Osteoblast (primary cell): ENCODE results near the gene SAPCD1. TPM values are rescaled to one million over a fixed set of nuclear protein-coding genes. Genes with fewer than 3 reads are reported as not detected.

Experiments
- DNase-seq: peaks from one replicate; pipeline ENCODE4 v3.0.0; 2011; ENCODE audit warnings: low spot score, mixed read lengths; ENCODE audit not compliant: insufficient read length; ENCODE audit errors: missing footprints
- H2AFZ ChIP-seq: 2 replicates; pipeline ENCODE4 v1.6.0; 2011; ENCODE audit warnings: mild to moderate bottlenecking, low read length
- H3K27ac ChIP-seq: 2 replicates; pipeline ENCODE4 v1.5.1; 2011; ENCODE audit warnings: mild to moderate bottlenecking, low read depth, low read length, moderate library complexity
- H3K27me3 ChIP-seq: 2 replicates; pipeline ENCODE4 v1.6.0; 2012; ENCODE audit warnings: mild to moderate bottlenecking, control low read depth, inconsistent platforms, low read length, moderate library complexity; ENCODE audit not compliant: insufficient read depth
- H3K36me3 ChIP-seq: 2 replicates; pipeline ENCODE4 v1.5.1; 2011; ENCODE audit warnings: mild to moderate bottlenecking, low read length, control low read depth, moderate library complexity; ENCODE audit not compliant: insufficient read depth
- H3K4me1 ChIP-seq: 2 replicates; pipeline ENCODE4 v1.5.1; 2011; ENCODE audit warnings: mild to moderate bottlenecking, low read length, control low read depth, moderate library complexity; ENCODE audit not compliant: insufficient read depth
- H3K4me2 ChIP-seq: 2 replicates; pipeline ENCODE4 v1.6.0; 2011; ENCODE audit warnings: mild to moderate bottlenecking, low read length; ENCODE audit not compliant: insufficient read depth
- H3K4me3 ChIP-seq: fragments of 200-600 bp; sonication (generic); 3 replicates; pipeline ENCODE4 v1.5.1; 2012; ENCODE audit warnings: mild to moderate bottlenecking, low read length, inconsistent platforms; ENCODE audit not compliant: insufficient read depth
- H3K79me2 ChIP-seq: 2 replicates; pipeline ENCODE4 v1.6.0; 2012; ENCODE audit warnings: mild to moderate bottlenecking, low read length, control low read depth, inconsistent platforms; ENCODE audit not compliant: insufficient read depth
- H3K9me3 ChIP-seq: 2 replicates; pipeline ENCODE4 v1.5.1; 2011; ENCODE audit warnings: low read depth, low read length, control low read depth
- H4K20me1 ChIP-seq: 2 replicates; pipeline ENCODE4 v1.6.0; 2012; ENCODE audit warnings: mild to moderate bottlenecking, low read length, control low read depth; ENCODE audit not compliant: insufficient read depth
- total RNA-seq: library from RNA; depleted of rRNA; stranded (reverse); fragments of >200 nt; gene quantifications from 2 replicates; pipeline ENCODE4 v1.2.3, GENCODE V29; 2012
- TF ChIP-seq, protein P1 (sequence below): IDR thresholded peaks from 2 replicates; pipeline ENCODE4 v1.5.1; 2011; ENCODE audit warnings: mild to moderate bottlenecking, low read depth, low read length, moderate library complexity; ENCODE audit errors: extremely low read depth

Gene SAPCD1
- total RNA-seq, 1 donor, result 1.4 TPM

DNA sequence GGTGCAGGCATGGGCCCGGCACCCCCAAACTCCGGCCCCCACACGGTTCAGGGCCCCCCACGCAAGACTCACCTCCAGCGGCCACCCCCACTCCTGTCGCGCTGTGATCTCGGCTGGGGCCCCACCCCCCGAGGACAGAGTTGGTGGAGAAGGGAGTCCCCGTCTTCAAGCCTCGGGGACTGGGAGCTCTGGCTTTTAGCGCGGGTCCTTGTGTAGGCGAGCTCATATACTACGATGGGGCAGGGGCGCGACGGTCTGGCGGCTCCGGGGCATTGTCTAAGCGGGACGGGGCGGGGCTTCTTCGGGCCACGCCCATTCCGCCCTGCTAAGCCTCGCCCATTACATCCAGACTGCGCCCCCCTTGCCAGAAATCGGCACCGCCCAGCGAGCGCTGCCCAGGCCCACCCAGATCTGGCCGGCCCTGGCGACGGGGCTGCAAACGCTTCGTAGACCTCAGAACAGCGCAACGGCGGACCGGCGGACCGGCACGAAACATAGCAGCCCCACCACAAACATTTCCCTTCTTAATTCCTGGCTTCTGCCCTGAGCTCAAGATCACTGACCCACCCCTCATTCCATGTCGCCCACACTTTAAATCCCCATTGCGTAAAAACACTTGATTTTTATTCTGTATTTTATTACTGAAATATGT lies 32.4 kb upstream of the SAPCD1 start:
- Histone ChIP-seq H3K79me2 (peaks cover 34% of the 10 kb centered on the region), H3K27ac (peak overlapping the region; percentile 87), H2AFZ (peak overlapping the region; percentile 65), H3K4me2 (peak overlapping the region; percentile 91), H3K4me1 (peaks cover 27% of the 10 kb centered on the region), H3K9me3 (no peaks in the 10 kb centered on the region), H4K20me1 (peaks cover 28% of the 10 kb centered on the region), H3K27me3 (no peaks in the 10 kb centered on the region), H3K36me3 (peaks cover 56% of the 10 kb centered on the region), H3K4me3 (peak overlapping the region; percentile 92)
- TF ChIP-seq, protein P1, sequence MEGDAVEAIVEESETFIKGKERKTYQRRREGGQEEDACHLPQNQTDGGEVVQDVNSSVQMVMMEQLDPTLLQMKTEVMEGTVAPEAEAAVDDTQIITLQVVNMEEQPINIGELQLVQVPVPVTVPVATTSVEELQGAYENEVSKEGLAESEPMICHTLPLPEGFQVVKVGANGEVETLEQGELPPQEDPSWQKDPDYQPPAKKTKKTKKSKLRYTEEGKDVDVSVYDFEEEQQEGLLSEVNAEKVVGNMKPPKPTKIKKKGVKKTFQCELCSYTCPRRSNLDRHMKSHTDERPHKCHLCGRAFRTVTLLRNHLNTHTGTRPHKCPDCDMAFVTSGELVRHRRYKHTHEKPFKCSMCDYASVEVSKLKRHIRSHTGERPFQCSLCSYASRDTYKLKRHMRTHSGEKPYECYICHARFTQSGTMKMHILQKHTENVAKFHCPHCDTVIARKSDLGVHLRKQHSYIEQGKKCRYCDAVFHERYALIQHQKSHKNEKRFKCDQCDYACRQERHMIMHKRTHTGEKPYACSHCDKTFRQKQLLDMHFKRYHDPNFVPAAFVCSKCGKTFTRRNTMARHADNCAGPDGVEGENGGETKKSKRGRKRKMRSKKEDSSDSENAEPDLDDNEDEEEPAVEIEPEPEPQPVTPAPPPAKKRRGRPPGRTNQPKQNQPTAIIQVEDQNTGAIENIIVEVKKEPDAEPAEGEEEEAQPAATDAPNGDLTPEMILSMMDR, result no peak
- DNase-seq, result peak; percentile 97

DNA sequence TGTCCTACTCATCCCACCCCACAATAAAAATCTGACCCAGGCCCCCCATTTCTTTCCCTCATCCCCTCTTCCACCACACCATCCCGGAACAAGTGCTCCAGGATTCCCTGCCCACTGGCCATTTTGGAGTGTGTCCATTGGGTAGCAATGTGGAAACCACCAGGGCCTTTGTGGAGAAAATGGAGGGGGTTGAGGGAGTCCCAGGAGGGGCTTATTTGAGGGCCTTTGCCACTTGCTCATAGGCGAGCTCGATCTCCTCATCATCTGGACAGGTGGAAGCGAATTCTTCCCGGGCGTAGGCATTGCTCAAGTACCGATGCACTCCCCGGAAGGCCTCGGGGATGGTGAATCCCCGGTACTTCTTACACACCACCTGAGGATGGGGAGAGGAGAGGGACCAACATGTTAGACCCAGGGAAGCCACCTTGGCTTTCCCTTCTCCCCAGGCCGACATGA lies 31.8 kb upstream of the SAPCD1 start:
- H3K36me3 ChIP-seq, result peaks cover 56% of the 10 kb centered on the region
- H3K4me3 ChIP-seq, result peak overlapping the region; percentile 92
- peaks cover 40% of the 10 kb centered on the region for H3K79me2 ChIP-seq
- peak overlapping the region; percentile 87 for H3K27ac ChIP-seq
- no peak overlapping the region for H2AFZ ChIP-seq
- peaks cover 27% of the 10 kb centered on the region for H3K4me1 ChIP-seq
- H4K20me1 ChIP-seq, result peaks cover 28% of the 10 kb centered on the region
- H3K9me3 ChIP-seq, result no peaks in the 10 kb centered on the region
- DNase-seq, result peak; percentile 52
- H3K4me2 ChIP-seq, result peak overlapping the region; percentile 91
- TF ChIP-seq, protein P1, result no peak
- H3K27me3 ChIP-seq, result no peaks in the 10 kb centered on the region

DNA sequence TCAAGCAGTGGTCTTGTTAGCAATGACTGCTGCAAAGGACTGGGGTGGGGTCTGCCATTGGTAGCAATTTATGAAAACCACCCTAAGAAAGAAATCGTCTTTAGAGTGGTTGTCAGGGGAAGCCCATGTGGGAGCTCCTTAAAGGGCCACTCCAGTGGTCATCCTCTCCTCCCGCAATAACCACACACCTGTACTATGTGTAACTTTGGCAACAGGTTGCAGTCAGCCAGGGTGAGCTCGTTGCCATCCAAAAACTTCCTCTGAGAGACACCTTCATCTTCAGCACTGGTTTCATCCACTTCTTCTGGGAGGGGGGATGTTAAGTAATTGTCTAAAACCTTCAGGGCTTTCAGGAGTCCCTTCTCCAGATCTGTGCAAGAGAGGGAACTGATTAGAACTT lies 30.4 kb upstream of the SAPCD1 start:
- Histone ChIP-seq H4K20me1 (peaks cover 28% of the 10 kb centered on the region), H2AFZ (no peak overlapping the region), H3K27me3 (no peaks in the 10 kb centered on the region), H3K79me2 (peaks cover 53% of the 10 kb centered on the region), H3K36me3 (peaks cover 44% of the 10 kb centered on the region), H3K4me2 (no peak overlapping the region), H3K4me1 (peaks cover 33% of the 10 kb centered on the region), H3K27ac (no peak overlapping the region), H3K4me3 (no peak overlapping the region), H3K9me3 (no peaks in the 10 kb centered on the region)
- DNase-seq, result no peak
- TF ChIP-seq, protein P1, result no peak

DNA sequence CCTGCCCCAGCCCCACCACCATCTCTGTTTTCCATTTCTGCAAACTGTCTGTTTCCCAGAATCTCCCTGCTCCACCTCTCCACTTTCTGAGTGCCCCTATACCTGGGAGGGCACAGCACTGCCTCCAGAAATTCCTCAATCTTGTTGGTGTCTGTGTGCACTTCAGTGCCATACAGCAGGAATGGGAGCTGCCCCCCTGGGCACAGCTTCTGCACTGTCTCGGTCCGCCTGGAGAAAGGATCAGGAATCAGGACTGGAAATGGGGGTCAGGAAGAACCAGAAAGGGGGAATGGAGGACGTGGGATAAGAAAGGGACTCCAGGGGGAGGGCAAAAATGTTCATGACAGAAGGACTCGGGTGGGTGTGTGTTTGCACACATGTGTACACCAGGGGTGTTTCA lies 28.7 kb upstream of the SAPCD1 start:
- Histone ChIP-seq H3K36me3 (peaks cover 38% of the 10 kb centered on the region), H3K79me2 (peaks cover 52% of the 10 kb centered on the region), H3K9me3 (no peaks in the 10 kb centered on the region), H3K27me3 (no peaks in the 10 kb centered on the region), H4K20me1 (peaks cover 26% of the 10 kb centered on the region), H3K4me2 (peak overlapping the region; percentile 99), H2AFZ (no peak overlapping the region), H3K4me1 (peaks cover 45% of the 10 kb centered on the region), H3K27ac (peak overlapping the region; percentile 82), H3K4me3 (peak overlapping the region; percentile 89)
- TF ChIP-seq, protein P1, result no peak
- no peak for DNase-seq
